ENCODE results near the gene TNNC1.

The TNNC1 gene

GRCh38 chr3:52431459-52432223 is 22.2 kb downstream of the TNNC1 start:
- no peak for DNase-seq (ENCODE audit: low read depth)

- DNase-seq (ENCODE audit: low read depth): no peak
Observed at GRCh38 chr3:52430416-52430810, 23.4 kb downstream of the TNNC1 start.

DNA sequence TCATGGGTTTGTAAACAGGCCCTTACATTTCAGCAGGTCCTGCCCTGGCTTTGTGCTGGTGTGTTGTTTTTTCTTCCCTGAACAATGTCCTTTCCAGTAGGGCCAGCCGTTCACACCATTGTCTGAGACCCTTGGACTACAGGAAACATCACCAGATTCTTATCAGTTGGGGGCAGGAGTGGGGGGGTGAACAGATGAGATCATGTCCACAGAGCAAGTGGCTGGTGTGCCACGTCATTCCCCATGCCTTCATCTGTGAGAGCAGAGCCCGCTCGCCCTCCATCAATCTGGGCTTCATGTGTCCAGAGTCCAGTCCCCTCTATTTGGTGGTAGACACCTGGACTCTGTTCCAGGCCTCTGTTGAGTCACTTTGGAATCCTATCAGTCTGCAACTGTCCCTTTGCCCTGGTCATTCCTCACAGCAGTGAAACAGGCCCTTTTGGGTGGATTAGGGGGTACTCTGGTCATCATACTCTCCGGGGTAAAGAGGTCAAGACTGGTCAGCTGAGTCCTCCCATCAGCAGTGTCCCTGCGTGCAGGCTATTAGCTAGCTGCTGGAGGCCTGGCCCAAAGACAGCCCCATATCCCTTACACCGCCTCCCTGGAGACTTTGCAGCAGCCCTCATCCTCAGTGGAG is 23.9 kb downstream of the TNNC1 start:
- no peak for DNase-seq (ENCODE audit: low read depth)

- no peak for DNase-seq (ENCODE audit: low read depth)
Observed at GRCh38 chr3:52429031-52429430, 24.8 kb downstream of the TNNC1 start.

- DNase-seq (ENCODE audit: low read depth): no peak
Observed at GRCh38 chr3:52428151-52429005, 25.5 kb downstream of the TNNC1 start.

DNA sequence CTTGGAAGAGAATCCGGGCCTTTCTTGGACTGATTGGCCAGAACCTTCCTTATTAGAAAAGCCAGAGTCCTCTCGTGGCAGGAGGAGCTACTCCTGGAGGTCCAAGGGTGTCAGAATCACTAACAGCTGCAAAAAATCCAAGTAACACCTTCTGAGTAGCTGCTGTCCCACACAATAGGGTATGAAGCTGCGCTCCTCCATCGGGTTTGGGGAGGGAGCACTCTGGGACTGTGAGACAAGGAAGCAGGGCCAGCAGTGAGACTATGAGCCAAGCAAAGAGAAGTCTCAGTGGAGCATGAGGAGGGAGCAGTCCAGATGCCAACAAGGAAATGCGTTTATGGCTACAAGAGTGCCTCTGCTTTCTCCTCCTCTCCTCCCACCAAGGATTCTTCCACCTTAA is 30.7 kb downstream of the TNNC1 start:
- no peak for DNase-seq (ENCODE audit: low read depth)

GRCh38 chr3:52422669-52423068 is 31.2 kb downstream of the TNNC1 start:
- no peak for DNase-seq (ENCODE audit: low read depth)

- no peak for DNase-seq (ENCODE audit: low read depth)
Observed at GRCh38 chr3:52420388-52420787, 33.5 kb downstream of the TNNC1 start.

DNA sequence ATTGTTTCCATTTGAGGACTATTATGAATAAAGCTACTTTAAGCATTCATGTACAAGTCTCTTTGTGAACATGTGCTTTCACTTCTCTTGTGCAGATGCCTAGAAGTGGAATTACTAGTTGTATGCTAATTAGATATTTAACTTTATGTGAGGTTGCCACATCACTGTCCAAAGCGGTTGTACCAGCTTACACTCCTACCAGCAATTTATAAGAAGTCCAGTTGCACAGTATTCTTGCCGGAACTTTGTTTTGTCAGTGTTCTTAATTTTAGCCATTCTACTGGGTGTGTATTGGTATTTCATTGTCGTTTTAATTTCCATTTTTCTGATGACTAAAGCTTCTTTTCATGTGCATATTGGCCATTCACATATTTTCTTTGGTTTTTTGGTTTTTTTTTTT is 38.0 kb downstream of the TNNC1 start:
- DNase-seq (ENCODE audit: low read depth): no peak

DNA sequence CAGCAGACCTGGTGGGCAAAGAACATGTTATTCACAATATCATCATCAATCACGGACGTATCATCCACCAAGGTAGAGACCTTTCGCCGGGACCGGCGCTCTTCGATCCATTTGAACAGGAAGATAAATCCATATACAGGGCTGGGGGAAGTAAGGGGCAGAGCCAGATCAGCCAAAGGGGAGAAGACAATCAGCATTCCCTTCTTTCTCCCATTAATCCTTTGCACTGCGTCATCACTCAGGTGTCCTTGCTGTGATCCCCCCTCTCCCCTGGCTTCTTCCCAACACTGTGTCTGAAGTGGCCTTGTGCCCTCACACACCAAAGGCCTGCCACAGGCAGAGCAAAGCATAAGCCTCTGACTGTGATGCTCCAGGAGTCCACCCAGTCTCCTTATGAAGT is 45.4 kb downstream of the TNNC1 start:
- no peak for DNase-seq (ENCODE audit: low read depth)

- no peak for DNase-seq (ENCODE audit: low read depth)
Observed at GRCh38 chr3:52407779-52408178, 46.1 kb downstream of the TNNC1 start.

DNA sequence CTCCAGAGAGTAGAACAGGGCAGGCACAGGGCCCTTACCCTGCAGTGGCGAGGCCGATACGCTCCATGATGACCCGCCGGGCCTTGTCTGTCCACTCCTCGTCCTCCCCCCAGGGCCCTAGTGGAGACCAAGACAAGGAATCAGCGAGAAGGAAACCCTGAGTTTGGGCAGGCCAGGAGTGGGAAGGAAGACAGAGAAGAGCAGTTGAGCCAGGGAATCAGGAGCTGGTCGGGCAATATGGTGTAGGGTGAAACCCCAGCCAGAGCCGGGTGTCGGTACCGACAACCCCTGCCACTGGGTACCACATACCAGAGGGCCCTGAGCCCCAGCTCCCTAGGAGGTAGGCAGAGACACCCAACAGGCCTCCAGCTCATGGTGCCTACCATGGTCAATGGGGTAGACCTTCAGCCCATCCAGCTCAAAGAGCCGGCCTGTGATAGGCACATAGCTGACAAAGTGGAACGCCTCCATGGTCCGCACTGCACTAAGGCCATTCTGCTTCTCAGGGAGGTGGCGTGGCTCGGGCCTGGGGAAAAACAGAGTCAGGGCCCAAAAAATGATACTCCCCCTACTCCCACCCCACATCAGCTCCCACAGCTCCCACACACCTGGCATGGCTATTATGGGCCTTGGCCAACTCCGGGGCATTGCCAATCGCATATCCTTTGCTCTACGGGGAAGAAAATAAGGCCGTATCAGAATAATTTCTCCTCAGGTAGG is 46.9 kb downstream of the TNNC1 start:
- DNase-seq (ENCODE audit: low read depth): no peak

DNA sequence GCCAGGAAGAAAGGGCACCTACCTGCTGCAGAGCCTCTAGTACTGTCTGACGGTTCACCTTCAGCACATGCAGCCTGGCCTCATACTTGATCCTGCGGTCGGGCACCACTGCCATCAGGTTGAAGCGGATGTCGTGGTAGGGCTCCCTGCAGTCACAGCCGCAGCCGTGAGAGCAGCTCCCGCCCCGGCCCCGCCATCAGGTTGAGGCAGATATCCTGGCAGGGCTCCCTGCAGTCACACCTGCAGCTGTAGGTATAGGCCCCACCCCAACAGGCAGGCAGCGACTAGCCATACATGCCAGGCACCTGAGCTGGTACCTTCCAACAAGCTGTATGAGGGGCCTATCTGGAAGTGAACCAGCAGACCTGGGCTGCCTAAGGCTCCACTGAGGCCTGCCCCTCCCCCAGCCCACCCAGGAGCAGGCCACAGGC is 47.6 kb downstream of the TNNC1 start:
- no peak for DNase-seq (ENCODE audit: low read depth)

DNA sequence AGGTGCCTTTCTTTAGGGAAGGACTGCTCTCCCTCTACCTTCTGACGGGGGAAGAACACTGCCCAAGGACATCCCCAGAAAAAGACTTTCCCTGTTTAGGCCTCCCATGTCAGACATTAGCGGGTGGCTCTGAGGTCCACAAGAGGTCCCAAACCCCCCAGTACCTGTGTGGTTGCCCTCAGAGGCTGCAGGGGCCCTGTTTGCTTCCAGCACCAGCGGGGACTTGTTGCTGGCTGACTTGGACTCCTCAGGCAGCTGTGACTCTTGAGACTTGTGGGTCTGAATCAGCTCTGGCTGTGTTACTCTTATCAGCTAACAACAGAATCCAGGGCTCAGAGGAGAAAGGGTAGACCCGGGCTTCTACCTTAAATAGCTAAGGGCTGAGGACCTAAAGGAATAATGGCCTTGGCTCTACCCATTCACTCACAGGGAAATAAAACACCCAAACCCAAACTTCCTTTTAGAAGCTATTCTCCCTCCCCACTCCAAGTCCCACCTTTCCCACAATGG is 48.2 kb downstream of the TNNC1 start:
- DNase-seq (ENCODE audit: low read depth): no peak

GRCh38 chr3:52405066-52405465 is 48.8 kb downstream of the TNNC1 start:
- DNase-seq (ENCODE audit: low read depth): no peak

DNA sequence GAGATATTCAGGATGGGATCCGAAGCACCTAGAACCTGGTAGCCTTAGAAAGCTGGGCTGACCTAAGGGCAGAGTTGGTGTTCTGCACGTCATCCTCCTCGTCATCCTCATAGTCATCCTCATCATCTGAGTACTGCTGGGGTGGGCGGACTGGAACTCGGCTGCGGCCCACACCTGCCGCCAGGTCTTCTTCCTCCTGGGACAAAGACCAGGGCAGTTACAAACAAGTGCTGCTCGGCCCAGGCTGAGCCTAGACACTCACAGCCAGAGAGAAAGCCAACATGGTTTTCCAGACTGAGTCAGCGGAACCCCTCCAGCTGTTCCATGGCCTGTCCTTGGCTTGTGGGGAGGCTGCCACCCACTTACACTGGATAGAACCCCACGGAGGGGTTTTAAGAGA is 49.5 kb downstream of the TNNC1 start:
- DNase-seq (ENCODE audit: low read depth): no peak

DNA sequence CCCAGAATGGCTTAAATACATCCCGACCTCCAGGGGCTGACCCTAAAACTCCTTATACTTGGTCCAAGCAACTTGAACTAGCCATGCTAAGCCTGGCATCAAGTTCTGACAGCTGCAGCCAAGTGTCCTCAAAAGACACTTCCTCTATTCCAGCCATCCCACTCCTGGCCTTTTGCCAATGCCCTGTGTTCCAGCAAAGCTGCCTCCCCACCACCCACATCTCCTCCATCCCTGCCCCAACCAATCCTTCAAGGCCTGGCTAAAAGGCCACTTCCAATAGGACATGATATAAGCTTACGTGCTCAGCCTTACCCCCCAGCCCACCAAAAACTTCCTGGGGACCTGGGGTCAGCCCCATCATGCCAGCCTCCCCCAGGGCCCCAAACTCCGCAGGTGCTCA is 49.9 kb downstream of the TNNC1 start:
- DNase-seq (ENCODE audit: low read depth): no peak

DNA sequence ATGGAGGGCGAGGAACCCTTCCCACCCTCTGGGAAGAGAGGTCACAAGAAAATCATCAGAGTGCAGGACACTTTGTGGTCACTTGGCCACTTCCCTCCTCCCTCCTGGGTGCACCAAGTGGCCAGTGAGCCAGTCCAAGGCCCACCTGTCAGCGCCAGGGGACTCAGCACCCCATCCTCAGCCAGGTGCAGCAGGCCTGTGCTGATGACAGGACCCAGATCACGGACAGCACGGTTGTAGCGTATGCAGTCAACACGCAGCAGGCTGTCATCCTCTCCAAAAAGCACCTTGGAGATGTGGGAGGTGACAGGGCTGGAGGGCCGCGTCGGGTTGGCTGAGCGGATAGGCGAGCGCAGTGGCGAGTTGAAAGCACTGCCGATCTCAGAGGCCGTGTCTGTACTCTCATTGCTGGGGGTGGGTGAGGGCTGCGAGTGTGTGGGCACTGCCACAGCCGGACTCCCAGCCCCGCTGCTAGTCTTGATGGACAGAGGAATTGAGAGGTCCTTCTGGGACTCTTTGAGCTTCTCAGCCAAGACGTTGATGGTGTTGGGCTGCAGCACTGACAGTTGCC is 50.5 kb downstream of the TNNC1 start:
- no peak for DNase-seq (ENCODE audit: low read depth)

DNA sequence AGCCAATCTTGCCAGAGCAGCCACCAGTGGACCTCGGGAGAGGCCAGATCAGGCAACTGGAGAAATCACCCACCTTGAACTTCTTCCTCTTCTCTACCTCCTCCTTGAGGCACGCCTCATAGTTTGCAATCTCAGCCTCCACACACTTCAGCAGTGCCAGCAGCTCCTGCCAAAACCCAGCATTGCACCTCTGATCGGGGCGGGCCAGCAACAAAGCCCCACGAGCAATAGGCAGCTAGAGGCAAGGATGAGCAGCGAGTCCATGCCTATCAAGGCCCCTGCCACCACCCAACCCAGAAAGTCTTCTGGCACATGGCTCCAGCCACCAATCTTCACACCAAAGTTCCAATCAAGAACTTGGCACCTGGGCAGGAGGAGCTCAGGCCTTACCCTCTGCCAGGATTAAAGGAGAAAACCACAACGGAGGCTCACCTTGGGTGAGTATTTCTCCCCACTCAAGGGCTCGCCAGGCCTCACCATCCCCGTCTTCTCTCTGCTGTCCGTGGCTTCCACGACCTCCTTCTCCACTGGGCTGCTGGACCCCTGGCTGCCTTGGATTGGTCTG is 51.1 kb downstream of the TNNC1 start:
- no peak for DNase-seq (ENCODE audit: low read depth)

- no peak for DNase-seq (ENCODE audit: low read depth)
Observed at GRCh38 chr3:52402101-52402521, 51.7 kb downstream of the TNNC1 start.

GRCh38 chr3:52401551-52401950 is 52.3 kb downstream of the TNNC1 start:
- DNase-seq (ENCODE audit: low read depth): no peak
